Subcutaneous abdominal adipose tissue (tissue), 5 donors: ENCODE data around the gene NPBWR2.

ENCODE experiments used
- H3K27ac ChIP-seq: one replicate; pipeline ENCODE4 v1.7.0; 2013; ENCODE audit warnings: low read depth, mild to moderate bottlenecking, inconsistent platforms, low read length, moderate library complexity
- H3K27me3 ChIP-seq, 5 donors: one replicate each; pipeline ENCODE4 v1.7.0; 2013; ENCODE audit warnings: low read length in 5 of 5, inconsistent platforms in 1 of 5; ENCODE audit not compliant: control insufficient read depth in 5 of 5, insufficient read depth in 4 of 5
- H3K36me3 ChIP-seq, 5 donors: one replicate each; pipeline ENCODE4 v1.7.0; 2013; ENCODE audit warnings: low read length in 5 of 5; ENCODE audit not compliant: control insufficient read depth in 5 of 5, insufficient read depth in 5 of 5
- H3K4me1 ChIP-seq, 5 donors: one replicate each; pipeline ENCODE4 v1.7.0; 2013; ENCODE audit warnings: low read length in 5 of 5, mild to moderate bottlenecking in 3 of 5, moderate library complexity in 1 of 5; ENCODE audit not compliant: control insufficient read depth in 5 of 5, insufficient read depth in 5 of 5
- H3K4me3 ChIP-seq, 5 donors: one replicate each; pipeline ENCODE4 v1.7.0; 2013; ENCODE audit warnings: low read length in 5 of 5, low read depth in 1 of 5
- H3K9ac ChIP-seq, 5 donors: one replicate each; pipeline ENCODE4 v1.7.0; 2013; ENCODE audit warnings: low read length in 5 of 5, mild to moderate bottlenecking in 4 of 5, moderate library complexity in 3 of 5
- H3K9me3 ChIP-seq, 5 donors: one replicate each; pipeline ENCODE4 v1.7.0; 2013; ENCODE audit warnings: low read length in 5 of 5; ENCODE audit not compliant: control insufficient read depth in 5 of 5
- donor health status: healthy.
- donor health status: healthy.
- donor health status: healthy.
- donor health status: healthy.
- donor health status: healthy.

The NPBWR2 gene

DNA sequence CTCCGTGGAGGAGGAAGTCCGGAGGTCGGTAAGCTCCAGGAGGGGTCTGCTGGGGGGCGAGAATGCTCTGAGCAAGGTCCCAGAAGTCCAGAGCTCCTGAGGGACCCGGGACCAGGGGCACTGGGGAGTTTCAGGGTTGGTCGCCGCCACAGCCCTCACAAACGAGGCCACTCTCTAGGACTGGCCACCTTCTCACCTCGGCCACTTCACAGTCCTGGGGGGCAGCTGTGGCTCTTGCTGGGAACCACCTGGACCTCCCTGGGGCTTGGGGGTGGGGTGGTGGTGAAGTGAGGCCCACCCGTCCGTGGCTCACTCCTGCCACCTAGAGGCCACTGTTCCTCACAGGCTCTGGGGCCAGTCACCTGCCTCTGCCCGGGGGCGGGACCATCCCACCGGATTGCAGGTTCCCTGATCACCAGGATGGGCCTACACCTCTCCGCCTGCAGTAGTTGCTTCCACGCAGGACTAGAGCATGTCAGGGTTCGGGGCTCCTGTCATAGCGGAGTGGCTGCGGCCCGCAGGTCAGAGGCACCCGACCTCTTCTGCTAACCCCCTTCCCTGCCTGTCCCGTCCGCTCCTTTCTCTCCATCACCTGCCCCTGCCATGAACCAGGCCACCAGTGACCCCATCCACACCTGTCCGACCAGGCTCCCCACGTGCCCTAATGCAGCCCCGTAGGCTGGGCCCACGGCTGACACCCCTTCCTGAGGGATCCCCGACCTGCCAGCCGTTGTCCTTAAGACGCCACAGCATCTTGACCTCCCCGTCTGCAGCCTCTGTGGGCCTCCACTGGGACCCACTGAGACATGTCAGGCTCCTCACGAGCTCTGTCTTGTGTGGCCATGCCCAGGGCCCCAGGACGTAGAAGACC, 49.5 kb downstream of the NPBWR2 start:
- Histone ChIP-seq H3K27ac (peak overlapping the region; percentile 84), H3K9me3 (no peaks in the 10 kb centered on the region), H3K36me3 (peaks cover 0 to 2% (median 0%) of the 10 kb centered on the region in 5 donors), H3K4me3 (peak overlapping the region in 3 of 5 donors; percentile 18 to 55 (median 42)), H3K9ac (peak overlapping the region in 3 of 5 donors; percentile 47 to 67 (median 53)), H3K27me3 (peaks cover 21 to 38% (median 33%) of the 10 kb centered on the region in 5 donors), H3K4me1 (peaks cover 2 to 62% (median 34%) of the 10 kb centered on the region in 5 donors)

- Histone ChIP-seq H3K27ac (peak overlapping the region; percentile 84), H3K4me1 (peaks cover 0 to 63% (median 29%) of the 10 kb centered on the region in 5 donors), H3K9ac (peak overlapping the region in 3 of 5 donors; percentile 47 to 67 (median 53)), H3K36me3 (peaks cover 0 to 2% (median 0%) of the 10 kb centered on the region in 5 donors), H3K9me3 (no peaks in the 10 kb centered on the region), H3K4me3 (peak overlapping the region in 3 of 5 donors; percentile 18 to 55 (median 42)), H3K27me3 (peaks cover 23 to 46% (median 33%) of the 10 kb centered on the region in 5 donors)
Observed at GRCh38 chr20:64056889-64057627, 50.3 kb downstream of the NPBWR2 start.

DNA sequence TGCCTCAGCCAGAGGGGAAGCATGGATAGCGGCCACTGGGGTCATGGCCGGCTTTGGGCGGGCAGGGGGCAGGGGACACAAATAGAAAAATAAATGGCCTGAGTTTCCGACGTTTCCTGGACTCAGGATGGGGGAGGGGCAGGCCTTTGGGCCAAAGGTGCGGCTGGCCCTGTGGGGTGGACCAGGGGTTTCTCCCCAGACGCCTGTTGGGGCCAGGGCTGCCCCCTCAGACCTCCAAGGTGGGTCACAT, 50.8 kb downstream of the NPBWR2 start:
- H3K9ac ChIP-seq: peak overlapping the region in 2 of 5 donors; percentile 14 to 67
- no peaks in the 10 kb centered on the region for H3K9me3 ChIP-seq
- peaks cover 0 to 67% (median 30%) of the 10 kb centered on the region in 5 donors for H3K4me1 ChIP-seq
- H3K27me3 ChIP-seq: peaks cover 28 to 51% (median 36%) of the 10 kb centered on the region in 5 donors
- H3K4me3 ChIP-seq: peak overlapping the region in 3 of 5 donors; percentile 18 to 55 (median 42)
- H3K36me3 ChIP-seq: peaks cover 0 to 2% (median 0%) of the 10 kb centered on the region in 5 donors
- peak overlapping the region; percentile 84 for H3K27ac ChIP-seq

DNA sequence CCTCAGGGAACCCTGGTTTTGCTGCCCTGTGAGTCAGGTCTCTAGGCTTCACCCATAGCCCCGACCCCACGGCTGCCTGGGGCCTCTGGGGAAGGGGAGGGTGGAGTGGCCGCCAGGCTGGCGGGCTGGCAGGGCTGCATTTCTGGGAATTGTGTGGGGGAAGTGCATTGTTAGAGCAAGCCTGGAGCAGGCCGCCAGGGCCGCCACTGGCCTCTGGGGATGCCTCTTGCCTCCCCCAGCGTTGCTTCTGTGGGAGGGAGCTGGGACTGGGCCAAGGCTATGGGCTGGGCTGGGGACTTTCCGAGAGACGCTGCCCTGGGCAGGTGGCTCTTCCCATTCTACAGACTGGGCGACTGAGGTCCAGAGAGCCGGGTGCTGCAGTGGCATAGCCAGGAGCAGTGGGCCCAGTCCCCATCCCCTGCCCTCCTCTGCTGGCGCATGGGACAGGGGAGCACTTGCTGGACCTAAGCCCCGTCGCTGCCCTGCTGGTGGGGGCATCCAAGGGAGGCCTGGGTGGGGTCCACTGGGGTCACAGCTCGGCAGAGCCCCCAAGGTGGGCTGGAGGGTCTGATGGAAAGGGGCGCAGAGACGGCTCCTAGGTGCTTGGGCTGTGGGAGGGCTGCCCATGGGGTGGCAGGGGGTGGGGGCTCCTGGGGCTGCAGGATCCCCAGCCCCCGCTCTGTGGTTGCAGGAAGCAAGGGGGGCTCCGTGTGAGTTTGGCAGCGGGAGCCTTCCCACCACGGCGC, 51.3 kb downstream of the NPBWR2 start:
- Histone ChIP-seq H3K4me3 (peak overlapping the region in 2 of 5 donors; percentile 24 to 55), H3K36me3 (peaks cover 0 to 2% (median 0%) of the 10 kb centered on the region in 5 donors), H3K27ac (peak overlapping the region; percentile 84), H3K27me3 (peaks cover 33 to 56% (median 39%) of the 10 kb centered on the region in 5 donors), H3K4me1 (peaks cover 0 to 70% (median 30%) of the 10 kb centered on the region in 5 donors), H3K9ac (peak overlapping the region in 3 of 5 donors; percentile 14 to 28 (median 26)), H3K9me3 (no peaks in the 10 kb centered on the region)

DNA sequence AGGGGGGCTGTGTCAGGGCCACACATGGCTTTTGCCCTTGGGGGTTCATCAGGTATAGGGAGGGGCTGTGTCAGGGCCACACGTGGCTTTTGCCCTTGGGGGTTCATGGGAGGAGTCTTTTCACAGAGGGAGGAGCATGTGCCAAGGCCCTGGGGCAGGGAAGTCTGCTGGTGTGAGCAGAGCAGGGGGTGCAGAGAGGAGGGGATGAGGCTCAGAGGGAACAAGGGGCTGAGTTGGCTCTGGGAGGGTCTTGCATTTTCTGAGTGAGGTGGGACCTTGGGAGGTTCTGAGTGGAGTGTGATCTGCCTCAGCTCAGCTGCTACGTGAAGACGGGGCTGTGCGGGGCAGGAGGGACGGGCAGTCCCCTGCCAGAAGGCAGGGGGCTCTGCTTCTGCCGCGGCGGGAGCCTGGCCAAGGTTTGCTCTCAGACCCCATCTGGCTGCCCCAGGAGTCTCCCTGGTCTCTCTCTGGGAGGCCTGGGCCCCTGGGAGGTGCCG, 51.9 kb downstream of the NPBWR2 start:
- Histone ChIP-seq H3K4me1 (peaks cover 0 to 76% (median 30%) of the 10 kb centered on the region in 5 donors), H3K9me3 (no peaks in the 10 kb centered on the region), H3K9ac (peak overlapping the region in 2 of 5 donors; percentile 26 to 28), H3K4me3 (peak overlapping the region in 4 of 5 donors; percentile 9 to 27 (median 20)), H3K36me3 (peaks cover 0 to 2% (median 0%) of the 10 kb centered on the region in 5 donors), H3K27ac (peak overlapping the region; percentile 82), H3K27me3 (peaks cover 39 to 59% (median 45%) of the 10 kb centered on the region in 5 donors)

DNA sequence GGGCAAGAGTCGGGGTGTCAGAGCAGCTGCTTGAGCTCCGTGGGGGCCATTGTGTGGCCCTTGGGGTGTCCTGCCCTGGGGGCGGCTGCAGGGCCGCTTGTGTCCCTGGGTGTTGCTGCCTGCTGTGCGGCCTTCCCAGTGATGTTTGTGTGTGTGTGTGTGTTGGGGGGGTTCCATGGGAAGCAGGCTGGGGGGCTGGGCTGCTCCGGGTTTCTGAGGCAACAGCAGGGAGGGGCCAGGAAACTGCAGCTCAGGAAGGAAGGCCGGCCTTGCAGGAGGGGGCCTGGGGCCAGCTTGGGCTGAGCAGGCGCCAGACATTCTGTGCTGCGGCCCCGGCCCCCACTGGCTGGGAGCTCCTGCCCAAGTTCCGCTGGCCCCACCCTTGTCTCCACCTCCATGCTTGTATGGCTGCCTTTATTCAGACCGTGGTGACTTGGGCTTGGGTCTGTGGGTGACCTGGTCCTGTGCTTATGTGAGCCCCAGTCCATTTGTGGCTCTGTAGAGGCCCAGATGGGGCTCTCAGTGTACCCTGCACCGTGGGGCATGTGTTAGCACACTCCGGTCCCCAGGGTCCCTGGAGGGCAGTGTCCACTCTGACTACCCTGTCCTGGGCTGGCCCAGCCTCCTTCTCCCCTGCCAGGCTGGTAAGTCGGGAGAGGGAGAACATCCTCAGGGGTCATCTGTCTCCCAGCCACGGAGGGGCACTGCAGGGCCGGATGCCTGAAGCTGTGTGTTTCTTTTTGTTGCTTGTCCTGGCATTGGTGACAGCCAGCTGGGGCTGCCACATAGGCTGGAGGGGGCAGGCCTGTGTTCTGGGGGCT, 53.3 kb downstream of the NPBWR2 start:
- Histone ChIP-seq H3K36me3 (no peaks in the 10 kb centered on the region), H3K4me3 (peak overlapping the region in 3 of 5 donors; percentile 38 to 50 (median 50)), H3K27me3 (peaks cover 47 to 63% (median 52%) of the 10 kb centered on the region in 5 donors), H3K9ac (peak overlapping the region in 3 of 5 donors; percentile 41 to 59 (median 48)), H3K4me1 (peaks cover 0 to 84% (median 33%) of the 10 kb centered on the region in 5 donors), H3K27ac (peak overlapping the region; percentile 82), H3K9me3 (no peaks in the 10 kb centered on the region)
